Fibroblast of the aortic adventitia (primary cell): ENCODE measurements around the gene NEURL1B. TPM values are rescaled to one million over a fixed set of nuclear protein-coding genes. Genes with fewer than 3 reads are reported as not detected.
A peak's percentile ranks its signal among the peaks of the same experiment; 100 is the strongest.

Experiments
- DNase-seq: peaks from one replicate; pipeline ENCODE4 v3.0.0-alpha.2; 2010; ENCODE audit warnings: low read depth
- H3K4me3 ChIP-seq: 2 replicates; pipeline ENCODE4 v1.5.1; 2011; ENCODE audit warnings: low read depth, mild to moderate bottlenecking, control low read depth, low read length, moderate library complexity
- total RNA-seq: library from RNA; depleted of rRNA; stranded (reverse); fragments of >200 nt; gene quantifications from 2 replicates; pipeline ENCODE4 v1.2.3, GENCODE V29; 2012; ENCODE audit warnings: low replicate concordance
- TF ChIP-seq, protein P1 (sequence below): IDR thresholded peaks from 2 replicates; pipeline ENCODE4 v1.5.1; 2011; ENCODE audit warnings: mild to moderate bottlenecking, low read length, control low read depth, inconsistent platforms; ENCODE audit not compliant: insufficient read depth

Gene NEURL1B
- total RNA-seq, 1 donor = 2.5 TPM

DNA sequence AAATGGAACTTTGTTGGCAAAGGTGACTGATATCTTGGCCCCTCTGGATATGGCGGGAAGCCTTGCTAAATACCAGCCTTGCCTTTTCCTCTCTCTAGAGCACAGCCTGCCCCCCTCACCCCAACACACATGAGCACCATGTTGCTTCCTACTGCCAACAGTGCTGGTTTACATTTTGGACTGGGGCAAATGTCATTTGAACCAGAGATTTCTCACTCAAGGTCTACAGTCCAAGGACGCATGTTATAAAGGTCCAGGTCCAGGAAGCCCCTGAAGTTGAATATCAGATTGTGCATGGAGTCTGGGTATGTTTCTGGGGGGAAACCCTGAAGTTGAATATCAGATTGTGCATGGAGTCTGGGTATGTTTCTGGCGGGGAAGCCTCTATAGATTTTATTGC lies 19.9 kb downstream of the NEURL1B start:
- no peak overlapping the region for H3K4me3 ChIP-seq
- TF ChIP-seq, protein P1, sequence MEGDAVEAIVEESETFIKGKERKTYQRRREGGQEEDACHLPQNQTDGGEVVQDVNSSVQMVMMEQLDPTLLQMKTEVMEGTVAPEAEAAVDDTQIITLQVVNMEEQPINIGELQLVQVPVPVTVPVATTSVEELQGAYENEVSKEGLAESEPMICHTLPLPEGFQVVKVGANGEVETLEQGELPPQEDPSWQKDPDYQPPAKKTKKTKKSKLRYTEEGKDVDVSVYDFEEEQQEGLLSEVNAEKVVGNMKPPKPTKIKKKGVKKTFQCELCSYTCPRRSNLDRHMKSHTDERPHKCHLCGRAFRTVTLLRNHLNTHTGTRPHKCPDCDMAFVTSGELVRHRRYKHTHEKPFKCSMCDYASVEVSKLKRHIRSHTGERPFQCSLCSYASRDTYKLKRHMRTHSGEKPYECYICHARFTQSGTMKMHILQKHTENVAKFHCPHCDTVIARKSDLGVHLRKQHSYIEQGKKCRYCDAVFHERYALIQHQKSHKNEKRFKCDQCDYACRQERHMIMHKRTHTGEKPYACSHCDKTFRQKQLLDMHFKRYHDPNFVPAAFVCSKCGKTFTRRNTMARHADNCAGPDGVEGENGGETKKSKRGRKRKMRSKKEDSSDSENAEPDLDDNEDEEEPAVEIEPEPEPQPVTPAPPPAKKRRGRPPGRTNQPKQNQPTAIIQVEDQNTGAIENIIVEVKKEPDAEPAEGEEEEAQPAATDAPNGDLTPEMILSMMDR = no peak
- no peak for DNase-seq

DNA sequence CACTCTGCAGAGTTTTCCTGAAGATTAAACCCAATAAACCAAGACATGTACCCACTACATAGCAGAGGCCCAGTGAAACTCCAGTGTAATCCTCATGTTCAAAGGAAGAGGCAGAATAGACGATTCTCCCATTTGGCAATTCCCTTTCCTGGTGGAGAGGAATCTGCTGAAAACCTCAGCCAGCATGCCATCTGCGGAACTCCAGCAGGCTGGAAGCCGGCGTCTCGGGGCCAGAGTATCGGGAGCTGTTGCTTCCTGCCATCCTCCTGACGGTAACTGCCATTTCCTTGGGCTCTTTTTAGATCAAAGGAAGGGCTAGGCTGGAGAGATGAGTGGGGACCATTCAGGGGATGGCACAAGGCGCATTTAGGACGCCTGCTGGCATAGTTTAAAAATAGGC lies 20.5 kb downstream of the NEURL1B start:
- no peak overlapping the region for H3K4me3 ChIP-seq
- no peak for DNase-seq
- TF ChIP-seq, protein P1 = no peak

DNA sequence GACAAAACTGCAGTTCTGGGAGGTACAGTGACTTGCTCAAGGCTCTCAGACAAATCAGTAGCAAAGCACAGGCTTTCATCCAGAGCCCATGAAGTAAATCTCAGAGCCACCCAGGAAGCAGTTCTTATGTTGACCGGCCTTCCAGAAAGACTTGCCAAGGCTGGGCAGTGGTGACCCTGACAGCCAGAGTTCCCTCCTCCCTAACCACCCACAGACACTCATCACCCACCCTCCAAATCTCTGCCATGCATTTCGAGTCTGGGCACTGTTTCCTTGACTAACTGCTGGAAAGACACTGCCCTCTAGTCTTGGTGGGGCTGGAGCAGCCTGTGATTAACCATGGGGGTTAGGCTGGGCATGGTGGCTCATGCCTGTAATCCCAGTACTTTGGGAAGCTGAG lies 21.5 kb downstream of the NEURL1B start:
- TF ChIP-seq, protein P1 = no peak
- no peak overlapping the region for H3K4me3 ChIP-seq

DNA sequence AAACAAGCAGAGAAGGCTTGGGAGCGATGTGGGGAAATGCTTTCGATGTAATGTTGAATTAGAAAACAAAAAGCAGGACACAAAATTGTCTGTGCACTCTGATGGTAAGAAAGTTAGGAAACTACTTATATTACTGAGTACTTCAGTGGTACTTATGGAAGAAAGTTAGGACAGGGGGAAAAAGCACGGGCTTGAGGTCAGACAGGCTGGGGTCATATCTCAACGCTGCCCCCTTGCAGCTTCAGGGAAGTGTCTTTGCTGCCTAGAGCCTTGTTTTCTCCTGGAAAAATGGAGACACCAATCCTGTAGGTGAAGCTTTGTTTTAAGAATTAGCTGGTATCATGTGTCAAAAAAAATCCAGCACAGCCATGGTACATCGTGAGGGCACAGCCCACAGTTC lies 23.0 kb downstream of the NEURL1B start:
- TF ChIP-seq, protein P1 = no peak

More for the DNA sequence above, 21.5 kb downstream of the NEURL1B start:
- no peak for DNase-seq

DNA sequence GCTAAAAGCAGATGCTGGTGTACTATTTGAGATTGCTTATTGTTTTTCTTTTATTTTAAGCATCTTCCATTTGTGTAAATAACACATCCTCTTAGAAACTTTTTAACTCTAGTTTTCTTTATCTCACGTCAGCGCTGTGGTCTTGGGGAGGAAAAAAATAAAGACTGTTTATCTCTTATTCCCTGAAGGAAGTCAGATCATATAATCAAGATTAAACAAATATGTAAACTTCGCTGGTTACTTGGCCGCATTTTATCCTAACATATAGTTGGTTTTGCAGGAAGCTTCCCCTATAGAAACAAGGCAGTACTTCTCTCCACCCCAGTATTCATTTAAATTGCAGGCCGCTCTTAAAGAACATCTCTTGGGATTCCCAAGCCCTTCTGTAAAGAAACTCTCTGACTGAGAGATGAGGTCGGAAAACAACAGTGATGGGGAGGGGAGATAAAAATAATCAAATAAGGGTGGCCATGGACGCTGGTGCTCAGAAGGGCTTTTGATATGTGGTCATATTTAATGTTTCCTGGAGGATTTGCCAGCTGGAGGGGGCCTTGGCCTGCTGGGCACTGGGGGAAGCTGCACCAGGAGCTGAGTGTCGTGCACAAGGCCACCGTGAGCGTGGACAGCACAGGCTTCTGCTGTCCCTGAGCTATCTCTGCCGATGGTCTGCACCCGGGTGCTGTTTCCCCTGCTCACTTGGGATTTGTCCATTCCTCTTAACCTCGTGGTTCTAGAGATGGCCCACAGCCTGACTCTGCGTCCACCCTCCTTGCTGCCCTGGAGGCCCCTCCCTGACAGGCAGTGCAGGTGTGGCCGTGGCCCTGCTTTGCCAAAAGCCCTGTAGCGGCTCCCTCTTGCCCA lies 23.8 kb downstream of the NEURL1B start:
- H3K4me3 ChIP-seq = no peak overlapping the region
- DNase-seq = no peak
- TF ChIP-seq, protein P1 = no peak

More for the DNA sequence above, 23.0 kb downstream of the NEURL1B start:
- H3K4me3 ChIP-seq = no peak overlapping the region
- DNase-seq = no peak

DNA sequence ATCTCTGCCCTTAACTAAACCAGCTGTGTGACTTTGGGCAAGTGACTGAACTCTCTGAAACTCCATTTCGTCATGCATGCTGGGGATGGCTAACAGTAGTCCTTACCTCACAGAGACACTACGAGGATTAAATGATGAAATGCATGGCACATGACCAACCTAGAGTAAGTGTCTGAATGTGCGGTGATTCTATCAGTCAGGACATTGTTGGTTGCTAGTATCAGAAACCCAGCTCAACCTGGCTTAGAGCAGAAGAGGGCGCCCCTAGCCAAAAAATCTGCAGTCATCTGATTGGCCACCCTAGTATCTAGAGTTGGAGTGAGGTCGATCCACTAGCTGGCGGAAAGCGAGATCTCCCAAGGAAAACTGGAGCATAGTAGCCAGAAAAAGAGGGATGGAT lies 25.2 kb downstream of the NEURL1B start:
- TF ChIP-seq, protein P1 = peak; percentile 32
- no peak overlapping the region for H3K4me3 ChIP-seq
- peak; percentile 71 for DNase-seq
